Muscle of arm (tissue), 12 donors: ENCODE data around the gene DGKQ. TPM values are rescaled to one million over a fixed set of nuclear protein-coding genes. Genes with fewer than 3 reads are reported as not detected.

Source experiments
- polyA plus RNA-seq, 12 donors: library from polyadenylated mRNA; unstranded; fragments of 120-200 nt; gene quantifications; one replicate each; pipeline ENCODE4 v1.2.1, GENCODE V29; 2013; ENCODE audit not compliant: insufficient read length in 12 of 12

Gene DGKQ
- polyA plus RNA-seq, 12 donors, result 3.2 to 19.4 (median 4.5) TPM; not detected in 1

Other genes starting within 250 kb of the DGKQ start
- 1 to 10 TPM in 1 of 12 donors, under 1 TPM in 9, not detected in 2; 0.12 to 1.7 (median 0.33) TPM for gene CPLX1, start 147.4 kb downstream of the DGKQ start, polyA plus RNA-seq
- 10 to 100 TPM in 11 of 12 donors, not detected in 1; 21.9 to 63.2 (median 31.1) TPM for gene GAK, start 41.3 kb downstream of the DGKQ start, polyA plus RNA-seq
- 10 to 100 TPM in 11 of 12 donors, not detected in 1; 12.9 to 45.9 (median 16.8) TPM for gene TMEM175, start 41.1 kb downstream of the DGKQ start, polyA plus RNA-seq
- gene IDUA, start 13.5 kb upstream of the DGKQ start, polyA plus RNA-seq, result 10 to 100 TPM in 7 of 12 donors, 1 to 10 TPM in 4, not detected in 1; 6.8 to 19.7 (median 11.1) TPM
- 1 to 10 TPM in 10 of 12 donors, not detected in 2; 2.5 to 5.9 (median 3.8) TPM for gene SLC26A1, start 19.8 kb upstream of the DGKQ start, polyA plus RNA-seq
- 100 to 1,000 TPM in 10 of 12 donors, 10 to 100 TPM in 2; 87.4 to 371 (median 185) TPM for gene FGFRL1, start 38.1 kb upstream of the DGKQ start, polyA plus RNA-seq
- 1 to 10 TPM in 11 of 12 donors, not detected in 1; 2.3 to 10.0 (median 3.7) TPM for gene RNF212, start 140.0 kb upstream of the DGKQ start, polyA plus RNA-seq
- gene SPON2, start 199.0 kb upstream of the DGKQ start, polyA plus RNA-seq, result 10 to 100 TPM in 11 of 12 donors, not detected in 1; 32.9 to 86.0 (median 45.5) TPM